Activated T-helper 1 cell treated with anti-CD3 and anti-CD28 coated beads, Interleukin-12 subunit alpha, Interleukin-12 subunit beta, Interleukin-2, Interleukin-4 antibody, amounts not matched to agents 30 ng/mL and 10 ng/mL and 1 ng/mL, durations not matched to agents 14 hours and 24 hours and 36 hours (primary cell): ENCODE results near the gene IFI35. TPM values are rescaled to one million over a fixed set of nuclear protein-coding genes. Genes with fewer than 3 reads are reported as not detected.

ENCODE experiments used
- DNase-seq: peaks from one replicate; pipeline ENCODE4 v3.0.0; 2021; ENCODE audit warnings: low spot score
- H3K27ac Mint-ChIP-seq: one replicate; pipeline ENCODE4 v1.8.0; 2021; ENCODE audit warnings: mild to moderate bottlenecking, mixed read lengths
- H3K27me3 Mint-ChIP-seq: one replicate; pipeline ENCODE4 v1.8.0; 2022; ENCODE audit warnings: mild to moderate bottlenecking, moderate library complexity, mixed read lengths; ENCODE audit not compliant: insufficient read depth
- H3K36me3 Mint-ChIP-seq: one replicate; pipeline ENCODE4 v1.8.0; 2021; ENCODE audit warnings: low read depth, mixed read lengths
- H3K4me1 Mint-ChIP-seq: one replicate; pipeline ENCODE4 v1.8.0; 2021; ENCODE audit warnings: low read depth, mixed read lengths
- H3K4me3 Mint-ChIP-seq: one replicate; pipeline ENCODE4 v1.8.0; 2021; ENCODE audit warnings: mild to moderate bottlenecking, moderate library complexity, mixed read lengths
- H3K9me3 Mint-ChIP-seq: one replicate; pipeline ENCODE4 v1.8.0; 2021; ENCODE audit warnings: mixed read lengths
- intact Hi-C: fragments of 100-400 bp; cut with micrococcal nuclease; formaldehyde crosslinking; loops from one replicate; pipeline ENCODE4 v1.15.1; 2024
- total RNA-seq: library from RNA; stranded (reverse); gene quantifications from 2 replicates; pipeline ENCODE4 v1.2.3, GENCODE V29; 2022

IFI35 gene
- total RNA-seq, 1 donor from 2014 or later = 65.8 TPM

DNA sequence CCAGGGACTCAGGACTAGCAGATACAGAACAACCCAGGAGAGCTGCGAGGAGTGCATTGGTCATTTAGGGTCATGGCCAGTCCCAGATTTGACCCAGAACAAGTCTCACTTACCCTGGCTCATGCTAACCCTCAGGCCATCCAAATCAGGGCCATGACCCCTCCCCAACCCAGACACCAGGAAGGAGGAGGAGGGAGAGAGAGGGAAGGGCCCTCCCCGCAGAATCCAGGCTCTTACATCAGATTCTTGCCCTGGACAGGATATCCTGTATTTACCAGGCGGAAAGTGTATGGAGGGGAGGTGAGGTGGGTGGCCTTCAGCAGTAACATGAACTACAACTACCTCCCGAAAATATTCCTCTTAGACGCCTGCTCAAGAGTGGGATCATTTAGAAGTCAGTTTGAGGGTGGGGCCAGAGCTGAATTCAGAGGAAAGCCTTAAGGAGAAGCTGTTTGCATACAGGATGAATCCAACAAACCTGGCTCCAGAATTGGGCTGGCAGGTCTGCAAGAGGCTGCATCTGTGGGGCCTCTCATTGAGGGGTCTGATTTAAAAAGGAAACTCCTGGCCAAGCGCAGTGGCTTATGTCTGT, 13.5 kb downstream of the IFI35 start:
- no peaks in the 10 kb centered on the region for H3K9me3 Mint-ChIP-seq
- H3K36me3 Mint-ChIP-seq = peaks cover 6% of the 10 kb centered on the region
- peaks cover 16% of the 10 kb centered on the region for H3K27me3 Mint-ChIP-seq
- peaks cover 26% of the 10 kb centered on the region for H3K4me1 Mint-ChIP-seq
- peak overlapping the region; percentile 77 for H3K4me3 Mint-ChIP-seq
- H3K27ac Mint-ChIP-seq = no peak overlapping the region
- DNase-seq = no peak
- intact Hi-C loops = loop anchor here (5.0 to 10.0 kb wide), 4 partner anchors 192 to 828 kb away; partner anchors contain the start of genes GHDC, PLEKHH3 and TMEM106A

DNA sequence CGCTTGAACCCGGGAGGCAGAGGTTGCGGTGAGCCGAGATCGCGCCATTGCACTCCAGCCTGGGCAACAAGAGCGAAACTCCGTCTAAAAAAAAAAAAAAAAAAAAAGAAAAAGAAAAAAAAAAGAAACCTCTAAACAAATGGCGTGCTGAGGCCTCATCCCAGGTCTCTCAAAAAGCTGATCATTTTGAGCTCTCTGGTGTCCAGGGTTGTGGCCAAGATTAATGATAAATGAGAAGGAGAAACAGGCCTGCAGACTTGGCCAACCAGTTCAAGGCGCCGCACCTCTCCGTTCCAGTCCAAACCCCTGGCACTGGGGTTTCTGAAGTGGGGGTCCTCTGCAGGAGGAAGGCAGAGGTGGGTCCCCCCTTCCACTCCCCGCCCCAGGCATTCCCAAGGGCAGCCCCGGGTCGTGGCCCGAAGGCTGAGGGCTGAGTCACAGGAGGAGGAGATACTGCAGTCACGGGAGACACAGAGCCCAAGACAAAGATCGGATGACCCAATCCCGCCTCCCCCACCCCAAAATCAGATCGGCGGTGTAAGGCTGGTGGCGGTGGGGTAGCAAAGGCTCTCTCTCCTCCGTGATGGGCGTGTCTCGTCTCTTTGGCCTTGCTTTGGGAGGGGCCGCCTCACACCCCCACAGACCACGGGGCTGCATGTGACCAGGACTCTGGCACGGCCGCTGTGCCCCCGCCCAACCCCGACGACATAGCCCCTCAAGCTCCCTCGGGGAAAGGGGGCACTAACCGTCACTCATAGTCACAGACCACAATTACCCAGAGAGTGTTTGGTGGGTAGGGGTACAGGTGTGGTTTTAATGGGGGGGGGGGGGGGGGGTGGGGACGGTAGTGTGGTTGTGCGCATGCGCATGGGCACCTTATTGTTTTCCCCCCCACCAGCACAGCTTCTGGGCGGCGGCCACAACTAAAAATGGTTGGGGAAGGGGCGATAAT, 14.5 kb downstream of the IFI35 start:
- H3K4me3 Mint-ChIP-seq = peak overlapping the region; percentile 84
- intact Hi-C loops = loop anchor here (5.0 to 10.0 kb wide), 4 partner anchors 191 to 829 kb away; partner anchors contain the start of genes GHDC, PLEKHH3 and TMEM106A
- no peak overlapping the region for H3K27ac Mint-ChIP-seq
- H3K27me3 Mint-ChIP-seq = peaks cover 19% of the 10 kb centered on the region
- H3K9me3 Mint-ChIP-seq = no peaks in the 10 kb centered on the region
- H3K4me1 Mint-ChIP-seq = peaks cover 26% of the 10 kb centered on the region
- H3K36me3 Mint-ChIP-seq = peaks cover 2% of the 10 kb centered on the region
- DNase-seq = no peak

DNA sequence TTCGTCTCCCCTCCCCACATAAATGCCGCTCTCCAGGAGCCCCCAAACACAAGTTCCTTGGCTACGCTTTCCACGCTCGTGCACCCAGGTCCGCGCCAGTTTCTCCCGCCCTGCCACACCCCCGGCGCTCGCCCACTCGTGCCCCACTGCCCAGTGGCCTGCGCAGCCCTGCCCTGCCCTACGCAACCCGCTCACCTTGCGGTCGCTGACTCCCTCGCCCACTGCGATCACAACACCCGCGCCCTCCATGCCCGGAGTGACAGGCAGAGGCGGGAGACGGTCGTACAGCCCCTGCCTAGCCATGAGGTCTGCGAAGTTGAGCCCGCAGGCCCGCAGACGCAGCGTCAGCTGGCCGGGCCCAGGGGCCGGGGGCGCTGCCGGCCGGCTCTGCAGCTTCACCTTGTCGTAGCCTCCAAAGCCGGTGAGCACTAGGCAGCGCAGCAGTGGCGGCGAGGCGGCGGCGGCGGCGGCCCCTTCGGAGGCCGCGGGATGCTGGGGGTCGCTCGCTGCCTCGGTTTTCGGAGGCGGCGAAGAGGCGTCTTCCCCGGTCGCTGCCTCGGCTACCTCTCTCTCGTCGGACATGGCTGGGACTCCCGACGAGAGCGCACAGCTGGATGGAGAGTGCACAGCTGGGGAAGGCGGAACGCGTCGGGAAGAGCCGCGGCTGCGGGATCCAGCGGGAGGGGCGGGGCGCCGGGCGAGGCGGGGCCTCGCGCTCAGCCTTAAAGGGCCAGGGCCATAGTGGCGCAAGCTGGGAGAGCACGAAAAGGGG, 15.3 kb downstream of the IFI35 start, which contains the start of gene VAT1:
Gene VAT1, minus strand, starts transcription at position 645 of the 772 bp plus-strand sequence. Its CDS starts 63 bp downstream, at position 582.
- Mint-ChIP-seq H3K27me3 (peaks cover 25% of the 10 kb centered on the region), H3K36me3 (peaks cover 2% of the 10 kb centered on the region), H3K4me3 (peak within 1 kb of the TSS; percentile 84), H3K9me3 (no peaks in the 10 kb centered on the region), H3K4me1 (peaks cover 26% of the 10 kb centered on the region), H3K27ac (no peak within 1 kb of the TSS)
- intact Hi-C loops = loop anchor here (1.0 to 10.0 kb wide), 6 partner anchors 15 to 830 kb away; partner anchors contain the start of genes GHDC, IFI35, PLEKHH3 and RPL27
- peak; percentile 52 for DNase-seq

DNA sequence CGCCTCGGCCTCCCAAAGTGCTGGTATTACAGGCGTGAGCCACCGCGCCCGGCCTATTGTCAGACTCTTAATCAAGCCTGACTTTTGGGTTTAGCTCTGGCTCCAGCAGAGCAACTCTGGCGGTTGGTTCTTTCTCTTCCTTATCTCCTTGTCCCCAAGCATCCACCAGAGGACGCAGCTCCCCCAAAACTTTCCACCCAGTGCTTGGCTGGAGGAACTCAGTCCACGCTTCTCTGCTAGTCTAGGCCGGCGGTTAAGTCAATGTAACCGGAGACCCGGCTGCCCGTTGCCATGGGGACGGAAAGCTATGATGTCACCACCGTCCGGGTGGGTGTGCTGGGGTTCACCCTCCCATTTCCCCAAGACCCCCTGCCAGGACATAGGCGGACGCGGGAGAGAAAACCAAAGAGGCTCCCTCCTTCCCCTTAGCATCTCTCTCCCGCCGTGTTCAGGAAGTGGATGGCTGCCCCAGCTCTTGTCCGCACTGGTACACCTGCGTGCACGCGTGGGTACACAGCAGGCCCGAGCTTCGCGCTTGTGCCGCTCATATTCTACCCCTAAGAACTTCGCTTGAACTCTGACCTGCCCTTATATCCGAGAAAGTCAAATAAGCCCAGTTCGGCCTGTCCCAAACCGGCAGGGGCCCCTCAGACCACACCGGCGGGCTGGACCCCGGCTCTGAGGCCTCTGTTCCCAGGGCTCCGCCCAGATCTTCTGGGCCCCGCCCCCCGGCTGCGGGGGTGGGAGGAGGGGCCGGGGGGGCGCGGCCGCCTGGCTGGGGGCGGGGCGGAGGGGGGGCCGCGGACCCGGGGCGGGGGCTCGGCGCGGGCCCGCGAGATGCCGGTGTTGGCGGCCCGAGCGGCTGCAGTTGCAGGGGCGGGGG, 18.1 kb downstream of the IFI35 start, which contains the start of gene RND2:
Gene RND2, plus strand, starts transcription at position 825 of the 883 bp plus-strand sequence. CDS start 117 bp downstream, outside the sequence.
- Mint-ChIP-seq H3K9me3 (no peaks in the 10 kb centered on the region), H3K27ac (peak within 1 kb of the TSS; percentile 84), H3K4me1 (peaks cover 16% of the 10 kb centered on the region), H3K27me3 (peaks cover 25% of the 10 kb centered on the region), H3K4me3 (peak within 1 kb of the TSS; percentile 90), H3K36me3 (peaks cover 2% of the 10 kb centered on the region)
- intact Hi-C loops = loop anchor here (1.0 to 10.0 kb wide), 7 partner anchors 44 to 832 kb away; partner anchors contain the start of genes BRCA1, GHDC, PLEKHH3 and PTGES3L
- peak; percentile 73 for DNase-seq

DNA sequence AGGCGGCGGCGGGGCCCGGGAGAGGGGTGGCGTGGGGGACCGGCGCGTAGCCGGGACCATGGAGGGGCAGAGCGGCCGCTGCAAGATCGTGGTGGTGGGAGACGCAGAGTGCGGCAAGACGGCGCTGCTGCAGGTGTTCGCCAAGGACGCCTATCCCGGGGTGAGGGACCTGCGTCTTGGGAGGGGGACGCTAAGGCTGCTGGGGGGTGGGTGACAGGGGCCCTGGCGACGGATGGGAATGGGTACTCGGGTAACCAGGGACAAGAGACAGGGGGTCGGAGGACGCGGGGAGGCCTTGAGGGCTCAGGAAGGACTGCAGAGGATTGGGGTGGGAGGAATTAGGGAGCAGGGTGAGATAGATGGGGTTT, 18.7 kb downstream of the IFI35 start:
- H3K36me3 Mint-ChIP-seq = peaks cover 2% of the 10 kb centered on the region
- peaks cover 23% of the 10 kb centered on the region for H3K27me3 Mint-ChIP-seq
- no peaks in the 10 kb centered on the region for H3K9me3 Mint-ChIP-seq
- peak overlapping the region; percentile 69 for H3K27ac Mint-ChIP-seq
- intact Hi-C loops = loop anchor here (10.0 kb wide), 1 partner anchor 290 kb away; no protein-coding TSS in a partner anchor
- H3K4me1 Mint-ChIP-seq = peaks cover 16% of the 10 kb centered on the region
- DNase-seq = no peak
- H3K4me3 Mint-ChIP-seq = peak overlapping the region; percentile 67

DNA sequence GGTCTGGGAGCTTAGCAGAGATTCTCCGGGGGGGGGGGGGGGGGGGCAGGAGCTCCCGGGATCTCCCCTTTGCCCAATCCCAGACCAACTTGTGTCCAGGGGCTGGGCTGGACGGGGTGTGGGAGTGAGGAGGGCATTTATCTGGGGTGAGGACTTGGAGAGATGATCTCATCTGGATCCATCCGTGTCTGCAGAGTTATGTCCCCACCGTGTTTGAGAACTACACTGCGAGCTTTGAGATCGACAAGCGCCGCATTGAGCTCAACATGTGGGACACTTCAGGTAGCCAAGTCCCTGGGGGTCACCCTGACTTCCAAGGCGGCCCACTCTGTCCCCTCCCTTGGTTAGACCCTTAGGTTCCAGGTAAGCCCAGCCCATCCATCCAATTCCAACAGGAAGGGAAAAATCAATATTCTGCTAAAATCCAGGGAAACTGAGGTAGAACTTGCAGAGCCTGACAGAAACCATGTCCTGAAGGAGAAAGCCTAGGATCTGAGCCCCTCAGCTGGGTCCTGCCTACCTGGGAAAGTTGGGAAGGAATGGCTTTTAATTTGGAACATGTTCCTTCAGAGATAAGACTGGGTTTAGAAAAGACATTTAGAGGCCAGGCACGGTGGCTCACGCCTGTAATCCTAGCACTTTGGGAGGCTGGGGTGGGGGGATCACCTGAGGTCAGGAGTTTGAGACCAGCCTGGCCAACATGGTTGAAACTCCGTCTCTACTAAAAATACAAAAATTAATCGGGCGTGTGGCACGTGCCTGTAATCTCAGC, 19.4 kb downstream of the IFI35 start:
- Mint-ChIP-seq H3K9me3 (no peaks in the 10 kb centered on the region), H3K27ac (no peak overlapping the region), H3K27me3 (peaks cover 19% of the 10 kb centered on the region), H3K4me3 (peak overlapping the region; percentile 67), H3K4me1 (peaks cover 14% of the 10 kb centered on the region), H3K36me3 (peaks cover 2% of the 10 kb centered on the region)
- no peak for DNase-seq
- intact Hi-C loops = loop anchor here (10.0 kb wide), 1 partner anchor 289 kb away; no protein-coding TSS in a partner anchor

DNA sequence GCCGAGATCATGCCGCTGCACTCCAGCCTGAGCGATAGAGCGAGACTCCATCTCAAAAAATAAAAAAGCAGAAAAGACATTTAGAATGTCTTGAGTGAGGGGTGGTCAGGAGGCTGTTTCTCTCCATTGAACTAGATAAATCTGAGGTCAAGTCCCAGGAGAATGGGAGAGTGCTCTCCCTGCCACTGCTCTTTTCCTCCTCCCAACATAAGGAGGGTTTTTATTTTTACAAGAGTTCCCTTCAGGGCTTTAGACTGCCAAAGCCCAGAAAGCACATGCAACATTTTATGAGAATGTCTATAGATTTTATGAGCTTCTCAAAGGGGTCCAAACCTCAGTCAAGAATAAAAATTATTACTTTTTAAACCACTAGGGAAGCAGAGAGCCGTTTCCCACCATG, 20.0 kb downstream of the IFI35 start:
- DNase-seq = no peak
- peaks cover 2% of the 10 kb centered on the region for H3K36me3 Mint-ChIP-seq
- intact Hi-C loops = loop anchor here (10.0 kb wide), 1 partner anchor 288 kb away; no protein-coding TSS in a partner anchor
- H3K9me3 Mint-ChIP-seq = no peaks in the 10 kb centered on the region
- no peak overlapping the region for H3K27ac Mint-ChIP-seq
- no peak overlapping the region for H3K4me3 Mint-ChIP-seq
- peaks cover 10% of the 10 kb centered on the region for H3K4me1 Mint-ChIP-seq
- peaks cover 17% of the 10 kb centered on the region for H3K27me3 Mint-ChIP-seq

DNA sequence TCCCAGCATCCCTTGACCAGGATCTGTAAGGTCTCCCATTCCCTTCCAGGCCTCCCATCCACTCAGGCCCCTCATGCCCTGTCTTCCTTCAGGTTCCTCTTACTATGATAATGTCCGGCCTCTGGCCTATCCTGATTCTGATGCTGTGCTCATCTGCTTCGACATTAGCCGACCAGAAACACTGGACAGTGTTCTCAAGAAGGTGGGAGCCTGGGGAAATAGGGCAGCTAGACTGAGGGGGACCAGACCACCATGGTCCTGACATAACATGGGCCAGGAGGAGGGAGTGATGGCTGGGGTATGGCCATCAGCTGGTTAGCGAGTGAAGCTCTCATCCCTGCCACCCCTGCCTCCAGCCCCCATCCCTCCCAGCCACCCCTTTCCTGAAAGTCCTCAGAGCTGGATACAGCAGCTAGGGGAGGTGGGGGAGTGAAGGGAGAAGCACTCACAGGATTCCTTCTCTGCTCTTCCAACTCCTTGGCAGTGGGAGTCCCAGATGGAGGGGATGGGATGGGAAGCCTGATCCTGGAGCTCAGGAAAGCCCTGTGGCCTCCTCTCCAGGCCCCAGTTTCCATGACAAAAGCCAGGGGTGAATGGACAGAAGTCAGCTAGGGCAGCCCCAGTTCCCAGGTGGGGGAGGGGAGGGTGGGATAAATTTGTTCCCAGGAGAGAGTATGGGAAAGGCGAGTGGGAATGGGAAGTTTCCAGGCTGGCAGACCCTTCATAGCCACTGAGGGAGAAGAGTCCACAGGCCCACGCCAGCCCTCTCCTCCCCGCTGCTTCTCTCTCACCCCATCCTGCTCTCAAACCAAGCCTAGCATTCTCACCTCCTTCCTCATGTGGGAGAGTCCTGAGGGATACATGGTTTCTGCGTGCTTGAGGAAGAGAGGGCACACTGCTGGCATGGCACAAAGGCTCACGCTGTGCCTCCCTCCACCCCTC, 20.8 kb downstream of the IFI35 start:
- peaks cover 10% of the 10 kb centered on the region for H3K4me1 Mint-ChIP-seq
- H3K4me3 Mint-ChIP-seq = no peak overlapping the region
- DNase-seq = no peak
- no peaks in the 10 kb centered on the region for H3K9me3 Mint-ChIP-seq
- H3K27me3 Mint-ChIP-seq = peaks cover 17% of the 10 kb centered on the region
- H3K27ac Mint-ChIP-seq = no peak overlapping the region
- H3K36me3 Mint-ChIP-seq = peaks cover 2% of the 10 kb centered on the region
- intact Hi-C loops = loop anchor here (10.0 kb wide), 1 partner anchor 287 kb away; no protein-coding TSS in a partner anchor

DNA sequence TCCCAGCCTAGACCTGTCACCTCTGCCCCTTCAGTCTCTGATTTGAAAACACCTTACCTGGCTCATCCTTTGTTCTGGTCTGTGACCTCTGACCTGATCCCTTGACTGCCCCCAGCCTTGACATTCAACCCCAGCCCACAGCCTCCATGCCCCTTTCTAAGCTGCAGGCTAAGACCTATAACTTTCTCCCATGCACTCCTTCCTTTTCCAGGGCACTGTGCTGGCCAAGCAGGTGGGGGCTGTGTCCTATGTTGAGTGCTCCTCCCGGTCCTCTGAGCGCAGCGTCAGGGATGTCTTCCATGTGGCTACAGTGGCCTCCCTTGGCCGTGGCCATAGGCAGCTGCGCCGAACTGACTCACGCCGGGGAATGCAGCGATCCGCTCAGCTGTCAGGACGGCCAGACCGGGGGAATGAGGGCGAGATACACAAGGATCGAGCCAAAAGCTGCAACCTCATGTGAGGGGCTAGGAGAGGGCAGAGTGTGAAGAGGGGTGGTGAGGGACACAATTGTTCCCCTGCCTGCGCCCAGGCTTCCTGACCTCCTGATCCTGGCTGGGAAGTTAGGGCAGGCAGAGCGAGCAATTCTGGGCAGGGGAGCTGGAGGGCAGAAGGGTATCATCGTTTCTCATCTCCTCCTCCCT, 21.8 kb downstream of the IFI35 start:
- intact Hi-C loops = loop anchor here (10.0 kb wide), 1 partner anchor 286 kb away; no protein-coding TSS in a partner anchor
- peaks cover 17% of the 10 kb centered on the region for H3K27me3 Mint-ChIP-seq
- no peak overlapping the region for H3K27ac Mint-ChIP-seq
- peaks cover 10% of the 10 kb centered on the region for H3K4me1 Mint-ChIP-seq
- no peaks in the 10 kb centered on the region for H3K9me3 Mint-ChIP-seq
- H3K36me3 Mint-ChIP-seq = peaks cover 2% of the 10 kb centered on the region
- DNase-seq = no peak
- no peak overlapping the region for H3K4me3 Mint-ChIP-seq
